Fibroblast of skin of abdomen (primary cell): ENCODE data around the gene RPL38. TPM values are rescaled to one million over a fixed set of nuclear protein-coding genes. Genes with fewer than 3 reads are reported as not detected.
A peak's percentile ranks its signal among the peaks of the same experiment; 100 is the strongest.

Experiments used
- DNase-seq: peaks from one replicate; pipeline ENCODE4 v3.0.0-alpha.2; 2013
- polyA plus RNA-seq, 2 experiments: library from polyadenylated mRNA; unstranded; fragments of 120-200 nt; gene quantifications; one replicate each; pipeline ENCODE4 v1.2.1, GENCODE V29; 2013; ENCODE audit not compliant: insufficient read length in 2 of 2

The RPL38 gene
- polyA plus RNA-seq (2013, experiment 1 of 2; ENCODE audit: insufficient read length), result 1,132 TPM
- polyA plus RNA-seq (2013, experiment 2 of 2; ENCODE audit: insufficient read length), result 1,200 TPM

DNA sequence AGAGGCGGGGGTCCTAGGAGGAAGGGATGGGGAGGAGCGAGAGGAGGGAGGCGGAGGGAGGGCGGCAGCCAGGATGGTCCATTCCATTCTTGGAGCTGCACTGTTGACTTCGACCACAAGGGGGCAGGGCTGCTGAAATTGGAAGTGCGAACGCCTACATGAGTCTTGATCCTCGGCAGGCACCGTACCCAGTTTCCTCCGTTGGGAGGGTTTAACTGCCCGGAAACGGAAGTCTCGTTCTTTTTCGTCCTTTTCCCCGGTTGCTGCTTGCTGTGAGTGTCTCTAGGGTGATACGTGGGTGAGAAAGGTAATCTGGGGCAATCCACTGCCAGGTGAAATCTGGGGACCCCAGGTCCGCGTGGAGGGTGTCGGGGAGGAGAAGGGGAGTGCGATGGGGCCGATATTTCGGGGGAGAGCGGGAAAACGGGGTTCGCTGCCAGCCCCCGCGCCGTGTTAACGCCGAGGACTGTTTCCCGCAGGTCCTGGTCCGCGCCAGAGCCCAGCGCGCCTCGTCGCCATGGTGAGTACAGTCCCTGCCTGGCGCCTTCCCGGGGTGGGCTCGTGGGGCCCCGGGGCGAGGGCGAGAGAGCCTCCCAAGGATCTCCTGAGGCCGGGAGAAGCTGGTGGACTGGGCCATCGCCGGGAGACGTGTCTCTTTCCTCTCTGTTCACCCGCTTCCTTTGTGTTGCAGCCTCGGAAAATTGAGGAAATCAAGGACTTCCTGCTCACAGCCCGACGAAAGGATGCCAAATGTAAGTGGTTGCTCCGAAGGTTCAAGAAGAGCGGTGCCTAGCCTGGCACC lies at the start of gene RPL38:
TSS of gene RPL38 (plus strand) at position 240 of the 802 bp plus-strand sequence. CDS start at position 518, 278 bp downstream.
- peak; percentile 97 for DNase-seq

DNA sequence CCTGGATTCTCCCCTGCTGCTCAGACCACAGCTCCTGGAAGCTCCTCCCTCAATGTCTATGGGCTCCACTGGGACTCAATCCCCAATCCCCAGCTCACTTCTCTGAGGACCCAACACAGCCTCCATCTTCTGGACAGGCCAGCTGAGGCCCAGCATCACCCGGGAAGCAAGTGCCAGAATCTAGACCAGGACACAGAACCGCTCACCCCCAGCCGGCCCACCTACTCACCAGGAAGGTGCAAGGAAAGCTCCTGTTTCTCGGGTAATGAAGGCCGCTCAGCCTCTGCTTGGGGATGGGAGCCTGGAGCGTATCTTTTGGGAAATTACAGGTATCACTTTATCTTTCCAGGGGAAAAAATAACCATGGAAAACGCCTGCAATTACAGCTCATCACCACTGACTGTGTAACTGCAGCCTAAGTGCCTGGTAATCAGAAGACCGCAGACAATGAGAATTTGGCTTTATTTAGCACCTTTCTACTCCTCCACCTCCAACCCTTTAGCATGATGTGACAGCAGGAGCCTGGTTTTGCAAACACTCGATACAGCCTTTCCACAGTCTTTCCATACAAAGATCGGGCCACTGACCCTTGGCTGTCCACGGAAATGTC lies 49.6 kb upstream of the RPL38 start:
- DNase-seq, result no peak

DNA sequence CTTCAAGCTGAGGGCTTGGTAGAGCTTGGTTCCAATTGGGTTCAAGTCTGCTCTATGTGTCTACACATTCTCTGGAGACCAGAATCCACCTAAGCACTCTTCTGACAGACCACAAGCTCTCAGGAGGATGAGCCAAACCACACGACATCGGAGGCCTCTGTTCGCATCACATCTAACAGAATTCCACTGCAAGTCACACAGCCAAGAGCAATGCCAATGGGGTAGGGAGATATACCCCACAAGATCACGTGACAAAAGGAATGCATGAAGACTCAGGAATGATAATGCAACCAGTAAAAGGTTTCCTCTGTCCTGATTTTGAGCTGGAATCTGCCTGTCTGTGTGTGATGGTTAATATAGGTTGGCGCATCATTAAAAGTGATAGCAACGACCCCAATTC lies 46.6 kb upstream of the RPL38 start:
- no peak for DNase-seq

DNA sequence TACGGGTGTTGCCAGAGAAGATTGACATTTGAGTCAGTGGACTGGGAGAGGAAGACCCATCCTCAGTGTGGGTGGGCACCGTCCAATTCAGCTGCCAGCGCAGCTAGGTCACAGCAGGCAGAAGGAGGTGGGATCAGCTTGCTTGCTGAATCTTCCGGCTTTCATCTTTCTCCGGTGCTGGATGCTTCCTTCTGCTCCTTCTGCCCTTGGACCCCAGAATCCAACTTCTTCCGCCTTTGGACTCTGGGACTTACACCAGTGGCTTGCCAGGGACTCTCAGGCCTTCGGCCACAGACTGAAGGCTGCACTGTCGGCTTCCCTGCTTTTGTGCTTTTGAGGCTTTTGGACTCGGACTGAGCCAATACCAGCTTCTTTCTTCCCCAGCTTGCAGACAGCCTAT lies 46.1 kb upstream of the RPL38 start:
- no peak for DNase-seq

DNA sequence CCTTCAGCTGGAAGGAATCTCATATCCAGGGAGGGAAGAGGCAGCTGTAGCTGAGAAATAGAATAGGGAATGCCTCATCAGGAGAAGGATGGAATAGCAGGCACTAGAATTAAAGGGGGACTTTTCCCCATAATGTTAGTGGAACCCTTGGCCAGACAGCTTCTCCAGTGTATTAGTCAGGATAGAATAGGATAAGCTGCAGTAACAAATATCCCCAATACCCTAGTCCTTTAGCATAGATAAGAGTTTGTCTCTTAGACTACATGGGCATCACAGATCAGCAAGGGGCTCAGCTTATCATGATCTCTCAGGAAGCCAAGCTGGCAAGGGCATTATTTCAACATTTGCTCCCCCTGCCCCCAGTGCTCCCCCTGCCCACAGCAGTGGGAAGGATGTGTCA lies 44.7 kb upstream of the RPL38 start:
- no peak for DNase-seq

DNA sequence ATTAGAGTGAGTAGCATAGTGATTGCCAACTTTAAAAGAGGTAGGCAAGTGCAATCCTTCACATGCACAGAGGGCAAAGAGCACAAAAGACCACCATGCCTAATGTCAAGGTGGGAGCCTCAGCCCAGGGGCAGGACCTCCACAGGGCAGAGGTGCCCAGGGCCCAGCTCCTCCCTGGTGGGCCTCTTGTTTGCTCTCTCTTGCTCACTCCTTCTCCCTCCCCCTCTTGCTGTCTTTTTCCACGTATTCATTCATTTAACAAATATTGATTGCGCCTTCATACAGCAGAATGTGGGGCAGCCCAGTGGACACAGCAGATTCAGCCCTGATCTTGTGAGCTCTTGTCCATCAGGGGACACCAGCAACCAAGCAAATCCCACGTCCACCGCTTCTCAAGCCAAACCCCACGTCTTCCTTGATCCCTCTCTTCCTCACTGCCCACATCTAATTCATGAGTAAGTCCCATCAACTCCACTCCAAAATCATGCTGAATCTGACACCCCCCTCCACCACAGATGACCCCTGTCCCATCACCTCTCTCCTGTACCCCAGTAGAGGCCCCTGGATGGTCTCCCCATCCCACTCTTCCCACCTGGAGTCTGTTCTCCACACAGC lies 44.1 kb upstream of the RPL38 start:
- no peak for DNase-seq

DNA sequence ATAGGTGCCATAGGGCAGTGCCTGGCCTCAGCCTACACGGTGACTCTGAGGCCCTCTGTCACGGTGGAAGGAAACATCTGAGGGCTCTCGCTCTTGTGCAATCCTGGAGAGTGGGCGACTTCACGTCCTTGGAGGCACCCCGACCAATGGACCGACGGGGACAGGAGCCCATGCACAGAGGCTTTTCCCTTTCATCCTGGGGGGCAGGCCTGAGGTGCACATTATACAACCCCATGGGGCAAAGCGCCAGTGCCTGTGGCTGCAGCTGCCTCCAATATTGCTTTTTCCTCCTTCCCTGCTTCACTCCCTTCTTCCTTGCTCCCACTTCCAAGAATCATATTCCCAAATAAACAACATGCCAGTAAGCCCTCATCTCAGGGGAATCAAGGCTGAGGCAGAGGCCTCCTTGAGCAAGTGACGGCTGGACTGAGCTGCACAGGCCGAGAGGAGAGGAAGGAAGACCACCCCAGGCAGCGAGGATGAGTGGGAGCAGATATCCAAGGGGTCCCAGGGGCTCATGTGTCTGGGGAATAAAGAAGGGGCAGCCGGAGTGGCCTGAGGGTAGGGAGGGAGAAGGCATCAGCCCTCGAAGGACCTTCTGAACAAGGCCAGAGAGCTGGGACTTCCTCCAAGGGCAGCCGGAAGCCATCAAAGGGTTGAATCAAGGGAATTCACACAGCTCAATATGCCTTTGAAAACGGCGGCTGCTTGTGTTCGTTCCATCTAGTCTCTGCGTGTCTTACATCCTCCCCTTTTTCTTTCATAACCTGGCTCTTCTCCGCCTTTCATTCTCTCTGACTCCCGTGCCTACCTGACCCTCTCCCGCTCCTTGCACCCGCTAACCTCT lies 42.6 kb upstream of the RPL38 start:
- no peak for DNase-seq

DNA sequence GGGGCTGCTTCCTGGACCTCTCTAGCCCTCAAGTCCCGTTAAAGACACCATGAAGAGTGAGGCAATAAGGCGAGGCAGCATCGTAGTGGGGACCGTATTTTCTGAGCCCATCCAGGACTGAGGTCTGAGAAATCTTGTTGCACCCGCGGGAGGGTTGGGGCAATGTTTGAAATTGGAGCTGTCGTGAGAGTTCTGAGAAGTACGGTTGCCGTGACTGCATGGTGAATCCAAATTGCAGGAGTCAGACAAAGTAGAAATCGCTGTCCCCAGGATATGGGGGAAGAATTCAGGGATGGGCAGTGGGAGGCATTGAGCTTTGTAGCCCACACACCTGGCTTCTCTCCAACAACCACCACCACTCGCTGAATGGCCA lies 42.0 kb upstream of the RPL38 start:
- DNase-seq, result no peak

DNA sequence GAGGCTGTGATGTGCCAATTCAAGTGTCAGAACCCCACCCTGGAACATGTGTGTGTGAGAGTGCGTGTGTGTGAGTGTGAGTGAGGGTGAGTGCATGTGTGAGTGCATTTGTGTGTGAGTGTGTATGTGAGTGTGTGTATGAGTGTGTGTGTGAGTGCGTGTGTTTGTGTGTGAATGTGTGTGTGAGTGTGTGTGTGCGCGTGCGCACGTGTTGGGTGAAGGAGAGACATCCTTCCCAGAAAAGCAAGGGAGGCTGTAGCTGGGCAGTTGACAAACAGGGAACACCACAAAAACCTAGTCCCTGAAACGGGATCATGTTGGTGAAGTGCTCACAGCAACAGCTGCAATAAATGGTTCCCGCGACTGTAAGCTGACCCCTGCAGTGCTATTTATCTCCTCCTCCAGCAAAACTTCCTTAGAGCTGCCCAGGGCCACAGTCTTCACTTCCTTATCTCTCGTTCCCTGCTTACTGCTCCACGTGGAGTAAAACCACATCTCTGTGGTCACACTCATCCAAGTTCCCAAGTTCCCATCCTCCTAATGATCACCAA lies 40.1 kb upstream of the RPL38 start:
- no peak for DNase-seq

DNA sequence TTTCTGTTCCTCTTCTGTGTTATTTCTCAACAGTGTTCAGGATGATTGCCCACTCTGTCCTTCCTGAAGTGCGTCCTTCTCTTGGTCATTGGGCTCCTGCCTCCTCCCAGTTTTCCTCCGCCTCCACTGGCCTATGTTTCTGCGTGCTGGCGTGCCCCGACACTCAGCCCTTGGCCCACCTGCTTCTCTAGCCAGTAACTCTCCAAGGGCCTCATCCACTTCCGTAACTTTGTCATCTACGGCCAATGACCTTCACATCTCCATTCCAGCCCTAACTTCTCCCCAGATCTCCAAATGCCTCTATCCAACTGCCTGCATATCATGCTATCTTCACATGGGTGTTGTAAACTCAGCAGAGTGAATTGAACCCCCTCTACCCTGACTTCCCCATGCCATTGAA lies 39.6 kb upstream of the RPL38 start:
- no peak for DNase-seq

DNA sequence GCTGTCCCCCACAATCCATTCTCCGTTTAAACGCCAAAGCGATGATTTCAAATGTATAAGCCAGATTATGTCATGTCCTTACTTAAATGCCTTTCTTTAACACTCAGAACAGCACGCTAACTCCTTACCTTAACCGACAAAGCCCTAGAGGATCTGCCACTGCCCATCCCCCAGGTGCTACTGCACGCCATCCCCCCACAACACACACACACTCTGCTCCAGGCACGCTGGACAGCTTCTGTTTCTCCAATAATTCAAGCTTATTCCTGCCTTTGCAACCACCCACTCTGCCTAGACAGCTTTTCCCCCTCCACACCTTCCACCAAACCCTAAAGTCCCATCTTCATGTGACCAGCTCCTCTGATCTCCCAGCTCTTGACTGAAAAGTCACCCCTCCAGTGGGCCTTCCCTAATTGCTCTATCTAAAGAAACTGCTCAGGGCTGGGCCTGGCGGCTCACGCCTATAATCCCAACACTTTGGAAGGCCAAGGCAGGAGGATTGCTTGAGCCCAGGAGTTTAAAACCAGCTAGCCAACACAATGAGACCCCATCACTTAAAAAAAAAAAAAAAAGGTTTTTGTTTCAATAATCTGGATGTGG lies 38.9 kb upstream of the RPL38 start:
- no peak for DNase-seq

DNA sequence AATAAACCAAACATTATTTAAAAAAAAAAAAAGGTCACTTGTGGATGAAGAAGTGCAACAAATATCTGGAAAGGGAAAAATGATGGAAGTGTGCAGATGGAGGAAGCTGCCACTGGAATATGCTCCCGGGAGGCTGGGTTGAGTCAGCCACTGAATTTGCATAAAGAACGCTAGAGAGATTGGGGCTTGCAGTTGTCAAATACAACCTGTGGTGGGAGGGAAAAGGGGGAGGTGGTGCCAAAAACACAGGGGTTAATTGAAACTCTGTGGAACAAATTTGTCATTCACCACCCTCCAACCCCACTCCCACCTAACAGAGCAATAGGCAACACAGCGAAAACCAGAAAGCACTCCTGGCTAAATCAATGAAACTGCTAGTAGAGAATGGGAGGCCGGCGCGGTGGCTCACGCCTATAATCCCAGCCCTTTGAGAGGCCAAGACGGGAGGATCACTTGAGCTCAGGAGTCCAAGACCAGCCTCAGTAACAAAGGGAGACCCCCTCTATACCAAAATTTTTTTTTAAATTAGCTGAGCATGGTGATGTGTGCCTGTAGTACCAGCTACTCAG lies 37.6 kb upstream of the RPL38 start:
- DNase-seq, result no peak

DNA sequence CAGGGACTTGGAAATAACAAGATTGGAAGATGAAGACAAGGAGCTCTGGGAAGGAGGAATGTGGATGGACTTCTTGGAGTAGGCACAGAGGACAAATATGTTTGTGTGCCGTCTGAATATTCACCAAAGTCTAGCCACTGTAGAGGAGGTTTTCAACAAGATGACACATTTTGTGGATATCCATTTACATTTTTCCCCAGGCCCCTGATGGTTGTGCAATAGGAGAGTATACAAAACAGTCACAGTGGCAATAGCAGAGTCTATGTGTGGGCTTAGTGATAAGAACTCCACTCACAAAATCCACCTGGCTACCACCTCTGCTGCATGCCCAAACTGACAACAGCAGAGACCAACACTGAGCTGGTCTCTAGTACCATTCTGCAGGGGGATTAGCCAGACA lies 32.6 kb upstream of the RPL38 start:
- no peak for DNase-seq

DNA sequence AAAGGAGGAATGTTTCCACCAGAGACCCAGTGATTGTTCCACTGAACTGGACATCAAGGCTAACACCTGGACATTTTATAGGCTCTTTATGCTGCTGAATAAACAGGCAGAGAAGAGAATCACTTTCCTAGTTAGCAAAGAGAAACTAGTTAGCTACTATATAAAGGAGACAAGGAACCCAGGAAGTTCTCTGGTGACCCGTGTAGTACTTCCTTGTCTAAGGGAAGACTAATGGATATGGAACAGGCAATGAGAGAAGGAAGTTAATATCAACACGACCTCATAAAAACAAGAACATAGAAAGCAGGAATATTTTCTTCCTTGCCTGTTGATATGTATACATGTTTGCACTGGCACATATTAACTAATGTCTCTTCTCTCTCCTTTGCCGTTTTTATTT lies 30.8 kb upstream of the RPL38 start:
- DNase-seq, result no peak

DNA sequence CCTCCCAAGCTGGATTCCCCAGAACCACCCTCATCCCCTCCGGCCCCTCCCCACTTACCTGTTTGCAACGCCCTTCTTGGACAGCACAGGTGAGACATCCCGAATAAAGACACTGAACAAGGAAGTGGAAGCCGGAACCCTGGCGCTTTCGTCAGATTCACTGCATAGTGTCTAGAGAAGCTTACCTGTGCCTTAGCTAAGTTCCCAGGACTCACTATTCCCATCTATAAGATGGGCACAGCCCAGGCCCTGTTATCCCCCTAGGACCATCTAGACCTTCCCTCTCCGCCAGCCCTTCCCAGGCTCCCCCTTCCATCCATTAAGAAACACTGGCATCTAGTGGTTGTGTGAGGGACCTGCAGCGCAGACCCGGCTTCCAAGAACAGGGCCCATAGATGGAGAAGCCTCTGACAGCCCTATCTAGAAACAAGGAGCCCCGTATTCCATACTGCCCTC lies 26.9 kb upstream of the RPL38 start:
- peak; percentile 63 for DNase-seq

DNA sequence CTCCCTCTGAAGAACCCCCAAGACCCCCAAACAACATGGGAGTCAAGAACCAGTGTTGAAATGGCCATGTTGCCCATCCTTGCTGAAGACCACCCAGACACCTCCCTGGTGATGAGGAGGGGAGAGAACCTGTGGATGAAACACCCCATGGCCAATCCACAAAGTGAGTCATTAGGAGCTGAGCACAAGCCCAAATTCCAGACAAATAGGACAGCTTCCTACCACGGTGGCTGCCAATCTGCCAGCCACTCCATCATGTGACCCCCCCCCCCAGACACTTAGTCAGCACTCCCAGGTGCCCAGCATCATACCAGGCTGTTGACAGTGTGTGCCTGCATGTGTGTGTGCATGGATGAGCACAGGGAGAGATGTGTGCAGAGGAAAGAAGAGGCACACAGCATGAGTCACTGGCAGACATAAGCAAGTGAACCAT lies 26.4 kb upstream of the RPL38 start:
- peak; percentile 28 for DNase-seq

DNA sequence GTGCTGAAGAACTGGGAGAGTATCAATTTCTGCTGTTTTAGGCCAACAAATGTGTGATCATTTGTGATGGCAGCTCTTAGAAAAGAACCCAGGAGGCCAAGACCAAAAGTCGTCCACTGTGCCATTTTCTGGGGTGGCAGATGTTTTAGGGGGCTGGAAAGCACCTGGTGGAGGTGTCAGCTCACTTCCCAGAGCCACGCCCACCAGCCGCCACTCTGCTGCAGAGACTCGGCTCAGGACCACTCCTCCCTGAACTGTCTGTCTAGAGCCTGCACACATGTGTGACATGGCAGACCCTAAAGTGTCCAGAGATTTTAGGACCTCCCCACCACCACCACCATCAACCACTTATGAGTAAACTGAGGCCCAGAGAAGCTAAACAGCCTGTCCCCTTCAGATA lies 23.9 kb upstream of the RPL38 start:
- no peak for DNase-seq

DNA sequence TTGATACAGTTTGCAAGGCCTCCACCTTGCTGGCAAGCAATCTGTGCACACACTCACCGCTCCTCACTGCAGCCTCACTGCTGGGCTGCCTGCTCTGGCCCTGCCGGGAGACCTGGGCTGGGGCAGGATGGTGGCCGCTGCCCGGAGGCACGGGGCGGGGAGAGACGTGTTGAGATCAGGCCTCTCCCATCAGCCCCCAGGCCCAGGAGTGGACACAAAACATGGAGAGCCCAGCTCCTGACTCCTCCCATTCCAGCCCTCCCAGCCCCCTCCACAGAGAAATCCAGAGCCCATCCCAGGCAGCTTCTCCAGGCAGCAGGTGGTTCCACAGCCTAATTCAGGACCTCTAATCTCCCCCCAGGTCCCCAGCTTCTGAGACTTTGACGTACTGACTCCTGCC lies 23.1 kb upstream of the RPL38 start:
- no peak for DNase-seq

DNA sequence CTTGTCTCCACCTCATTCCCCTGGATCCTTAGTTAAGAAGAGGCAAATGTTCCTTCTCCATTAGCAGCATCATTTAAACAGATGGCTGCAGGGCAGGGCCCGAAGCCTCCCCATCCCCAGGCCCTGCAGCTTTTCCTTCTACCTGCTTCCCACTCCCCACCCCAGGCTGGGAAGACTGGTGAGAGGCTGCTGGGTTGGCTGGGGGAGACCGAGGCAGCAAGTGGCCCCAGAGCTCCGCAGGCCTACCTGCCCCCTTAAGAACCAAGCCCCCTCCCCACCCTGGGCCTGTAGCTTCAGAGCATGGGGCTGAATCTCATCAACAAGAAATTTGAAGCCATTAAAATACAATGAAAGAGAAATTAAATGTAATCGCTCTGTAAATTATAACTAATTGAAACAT lies 22.1 kb upstream of the RPL38 start:
- DNase-seq, result no peak

DNA sequence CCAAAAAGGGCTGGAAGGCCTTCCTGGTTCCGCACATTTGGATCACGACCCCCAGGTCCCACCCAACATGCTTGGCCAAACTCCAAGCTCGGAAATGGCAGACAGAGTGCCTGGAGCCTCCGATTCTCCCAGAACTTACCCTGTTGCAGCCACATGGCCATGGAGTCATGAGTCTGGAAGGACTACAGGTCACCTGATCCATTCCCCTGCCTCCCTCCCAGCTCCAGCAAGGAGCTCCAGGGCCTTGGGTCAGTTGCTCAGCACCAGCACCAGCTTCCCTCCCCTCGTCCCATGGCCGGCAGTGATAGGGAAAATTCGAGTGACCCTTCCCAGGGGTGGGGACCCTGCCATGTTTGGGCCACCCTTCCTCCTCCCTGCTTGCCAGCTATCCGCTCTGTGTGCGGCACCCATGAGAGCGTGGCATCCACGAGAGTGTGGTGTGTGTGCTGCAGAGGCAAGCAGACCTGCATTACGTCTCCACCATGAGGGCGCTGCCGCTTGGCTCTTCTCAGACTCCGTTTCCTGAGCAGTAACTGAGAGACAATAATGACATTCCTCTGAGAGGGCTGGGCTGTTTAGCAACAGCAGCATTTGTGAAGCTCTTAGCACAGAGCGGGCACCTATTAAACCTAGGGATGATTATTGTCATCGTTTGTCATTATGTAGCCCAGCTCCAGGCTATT lies 21.3 kb upstream of the RPL38 start:
- DNase-seq, result no peak

DNA sequence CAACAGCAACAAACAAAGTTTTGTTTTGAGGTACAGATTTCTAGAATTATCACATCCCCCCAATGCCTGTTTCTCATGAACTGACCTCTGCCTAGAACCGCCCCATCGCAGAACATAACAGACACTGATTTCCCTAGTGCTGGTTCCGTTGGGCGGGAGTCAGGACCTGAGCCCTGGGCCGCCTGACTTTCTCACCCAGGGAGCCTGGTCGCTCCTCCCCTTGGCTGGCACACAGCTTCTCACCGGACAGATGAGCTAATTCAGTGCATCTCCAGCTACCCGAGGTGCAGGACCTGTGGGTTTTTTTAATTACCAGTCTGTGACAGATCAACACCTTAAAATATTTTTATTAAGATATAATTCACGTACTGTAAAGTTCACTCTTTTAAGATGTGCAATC lies 20.1 kb upstream of the RPL38 start:
- no peak for DNase-seq
